T1000 (cell line): ENCODE data around the gene ZBTB43.
A peak's percentile ranks its signal among the peaks of the same experiment; 100 is the strongest.

Experiments
- DNase-seq: peaks from one replicate; lab custom pipeline; 2025; ENCODE audit warnings: mixed read lengths; lab: John Stamatoyannopoulos, UW

The ZBTB43 gene

DNA sequence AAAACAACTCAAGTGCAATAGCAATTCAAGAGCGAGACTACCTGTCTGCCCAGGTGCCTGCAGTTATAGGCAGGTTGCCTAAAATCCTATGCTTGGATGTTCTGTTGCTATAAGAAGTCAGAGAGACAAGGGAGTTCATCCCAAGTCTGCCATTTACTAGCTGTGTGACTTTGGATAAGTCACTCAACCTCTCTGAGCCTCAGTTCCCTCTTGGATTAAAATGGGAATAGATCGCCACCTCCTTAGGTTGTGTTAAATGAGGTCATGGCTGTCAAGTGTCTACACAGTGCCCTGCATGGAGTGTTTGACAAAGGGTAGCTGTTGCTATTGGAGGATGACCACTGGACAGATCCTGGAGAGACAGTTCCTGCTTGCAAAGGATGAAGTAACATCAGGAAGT lies 54.3 kb downstream of the ZBTB43 start:
- DNase-seq, result no peak

DNA sequence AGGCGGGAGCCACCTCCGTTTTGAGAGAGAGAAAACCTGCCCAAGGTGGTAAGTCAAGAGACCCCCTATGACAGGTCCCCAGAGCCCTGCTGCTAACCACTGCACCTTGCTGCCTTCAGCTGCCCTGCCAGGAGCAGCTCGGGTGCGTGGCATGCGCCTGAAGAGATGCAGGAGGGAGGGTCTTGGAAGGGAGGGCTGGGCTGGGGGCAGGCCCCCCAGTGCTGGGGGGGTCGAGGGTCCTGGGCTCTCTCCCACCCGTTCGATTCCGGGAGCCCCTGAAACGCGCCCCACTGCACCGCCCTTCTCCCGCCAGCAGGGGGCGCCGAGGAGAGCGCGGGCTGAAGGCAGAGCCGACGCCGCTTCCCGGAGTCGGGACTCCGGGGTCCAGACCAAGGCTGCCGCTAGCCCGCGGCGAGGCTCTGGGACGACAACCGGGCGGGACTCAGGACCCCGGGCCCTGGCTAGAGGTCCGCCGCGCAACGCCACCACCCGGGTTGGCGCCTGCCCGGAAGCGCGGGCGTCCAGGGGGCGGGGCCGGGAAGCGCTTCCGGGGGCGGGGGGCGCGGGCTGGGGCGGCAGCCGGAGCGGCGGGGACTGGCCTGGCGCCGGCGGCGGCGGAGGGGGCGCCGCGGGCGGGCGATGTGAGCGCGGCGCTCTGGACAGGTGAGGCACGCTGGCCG lies 55.4 kb downstream of the ZBTB43 start, which contains the start of gene ZBTB34:
TSS of gene ZBTB34 (plus strand) at position 563 of the 680 bp plus-strand sequence. CDS start 18,761 bp downstream, outside the sequence.
- peak; percentile 61 for DNase-seq

DNA sequence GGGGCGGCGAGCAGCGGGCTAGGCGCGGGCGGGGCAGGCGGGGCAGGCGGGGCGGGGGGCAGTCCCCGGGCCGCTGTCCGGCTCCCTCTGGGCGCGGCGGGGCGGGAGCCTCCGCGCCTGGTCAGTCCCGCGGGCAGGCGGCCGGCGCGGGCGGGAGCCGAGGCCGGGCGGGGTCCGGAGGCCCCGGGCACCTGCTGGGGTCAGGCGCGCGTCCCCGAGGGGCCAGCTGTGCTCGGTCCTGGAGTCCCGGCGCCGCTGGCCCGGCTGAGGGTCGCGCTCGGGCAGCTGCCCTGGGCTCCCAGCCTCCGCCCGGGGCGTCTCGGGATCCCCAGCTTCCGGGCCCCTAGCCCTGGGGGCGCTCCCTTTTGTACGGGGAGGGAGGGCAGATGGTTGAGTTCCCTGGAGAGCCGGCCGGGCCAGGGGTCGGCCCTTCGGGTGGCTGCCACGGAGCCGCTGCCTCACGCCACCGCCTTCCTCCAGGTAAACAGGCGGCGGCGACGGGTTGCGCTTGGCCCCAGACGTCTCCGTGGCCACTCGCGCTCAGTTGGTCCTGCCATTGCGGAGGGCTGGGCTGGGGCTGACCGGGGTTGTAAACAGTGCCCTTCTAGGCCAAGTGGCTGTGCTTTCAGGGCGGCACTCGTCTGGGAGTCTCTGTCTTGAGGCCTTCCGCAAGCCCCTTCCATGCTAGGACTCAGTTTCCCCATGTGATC lies 56.1 kb downstream of the ZBTB43 start:
- DNase-seq, result no peak

DNA sequence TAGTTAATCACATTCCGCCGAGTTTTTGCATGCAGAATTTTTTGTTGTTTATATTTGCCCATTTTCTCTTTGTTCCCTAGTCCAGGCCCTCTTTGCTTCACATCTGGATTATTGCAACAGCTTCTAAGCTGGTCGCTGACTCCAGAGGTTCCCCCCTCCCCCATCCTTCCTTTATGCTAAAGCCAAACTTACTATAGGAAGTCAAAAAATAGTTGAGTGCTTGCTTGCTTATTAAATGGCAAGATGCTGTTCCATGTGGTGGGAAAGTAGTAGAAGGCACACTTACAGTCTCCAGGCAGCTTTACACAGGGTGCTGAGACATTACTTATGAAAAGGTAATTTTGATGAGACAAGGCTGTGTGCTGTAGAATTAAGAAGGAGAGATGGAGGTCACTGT lies 56.9 kb downstream of the ZBTB43 start:
- no peak for DNase-seq

DNA sequence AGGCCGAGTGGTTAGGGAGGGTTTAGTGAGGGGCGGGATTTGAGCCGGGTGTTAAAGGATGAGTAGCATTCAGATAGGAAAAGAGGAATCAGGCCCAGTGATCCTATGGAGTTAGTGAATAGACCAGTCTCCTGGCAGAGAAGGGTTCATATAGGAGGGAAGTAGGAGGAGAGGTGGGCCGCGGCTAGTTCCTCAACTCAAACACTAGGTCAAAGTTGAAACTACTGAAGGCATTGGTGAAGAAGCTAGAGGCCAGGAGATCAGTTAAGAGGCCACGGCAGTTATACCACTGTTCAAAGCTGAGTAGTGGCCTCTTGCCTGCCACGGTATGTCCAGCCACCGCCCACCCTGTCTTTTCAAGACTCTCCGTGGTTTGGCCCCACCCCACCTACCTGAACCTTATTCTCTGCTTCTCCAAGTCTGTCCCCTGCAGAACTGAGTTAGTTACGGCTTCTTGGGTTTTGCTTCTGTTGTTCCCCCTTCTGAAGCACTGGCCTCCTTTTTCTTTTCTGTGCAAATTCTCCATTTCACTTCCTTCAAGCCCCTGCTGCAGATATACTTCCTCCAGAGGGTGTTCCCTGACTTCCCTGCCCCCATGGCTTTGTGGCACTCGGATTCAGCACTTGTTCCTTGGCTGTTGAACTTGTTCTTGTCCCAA lies 57.4 kb downstream of the ZBTB43 start:
- no peak for DNase-seq

DNA sequence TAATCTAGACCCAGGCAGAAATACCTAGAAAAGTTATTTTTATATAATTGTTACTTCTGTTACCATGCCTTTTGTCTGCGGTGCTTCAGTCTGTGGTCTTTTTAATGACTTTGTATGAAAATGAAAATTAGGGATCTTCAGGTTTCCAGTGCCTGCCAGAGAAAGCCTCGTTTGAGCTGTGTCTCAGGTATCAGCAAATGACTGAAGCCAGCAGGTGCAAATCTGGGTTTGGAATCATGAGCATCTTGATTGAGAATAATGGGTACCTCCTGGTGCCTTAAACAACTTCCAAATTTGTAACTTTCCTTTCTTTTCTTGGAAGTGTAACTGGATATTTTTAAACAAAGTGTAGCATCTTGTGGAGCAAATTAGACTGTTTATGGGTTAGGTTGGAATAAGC lies 59.9 kb downstream of the ZBTB43 start:
- no peak for DNase-seq

DNA sequence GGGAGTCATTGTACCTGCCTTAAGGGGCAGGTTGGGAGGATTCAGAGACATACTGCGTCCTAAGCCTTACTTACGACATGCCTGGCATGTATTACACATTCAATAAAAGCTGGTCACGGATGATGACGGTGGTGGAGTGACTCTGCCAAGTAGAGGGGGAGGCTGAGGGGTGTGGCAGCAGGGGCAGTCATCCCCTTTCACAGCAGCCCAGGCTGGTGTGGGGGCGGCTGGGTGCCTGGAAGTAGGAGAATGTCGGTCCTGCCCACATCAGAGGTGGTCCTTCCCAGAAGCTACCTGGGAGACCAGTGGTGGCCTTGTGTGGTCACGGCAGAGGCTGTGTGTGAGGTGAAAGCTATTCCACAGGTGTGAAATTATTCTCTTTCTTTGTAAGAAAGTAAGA lies 64.5 kb downstream of the ZBTB43 start:
- DNase-seq, result no peak

DNA sequence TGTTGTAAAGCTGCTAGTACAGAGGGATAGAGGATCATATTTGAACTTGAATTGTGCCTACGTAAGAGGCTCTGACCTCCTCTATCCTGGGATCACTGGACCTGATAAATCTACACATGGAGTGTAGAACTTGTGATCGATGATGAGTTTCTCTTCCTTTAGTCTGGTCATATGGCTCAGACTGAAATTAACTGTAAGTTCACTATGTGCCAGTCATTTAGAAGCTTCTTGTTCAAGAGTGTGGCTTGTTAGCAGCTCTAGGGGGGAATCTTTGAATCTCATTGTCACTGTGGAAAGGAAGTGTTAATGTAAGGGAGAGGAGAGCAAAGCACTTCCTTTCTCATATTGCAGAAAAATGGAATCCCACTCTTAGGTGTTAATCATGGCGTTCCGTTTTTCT lies 67.7 kb downstream of the ZBTB43 start:
- DNase-seq, result no peak

DNA sequence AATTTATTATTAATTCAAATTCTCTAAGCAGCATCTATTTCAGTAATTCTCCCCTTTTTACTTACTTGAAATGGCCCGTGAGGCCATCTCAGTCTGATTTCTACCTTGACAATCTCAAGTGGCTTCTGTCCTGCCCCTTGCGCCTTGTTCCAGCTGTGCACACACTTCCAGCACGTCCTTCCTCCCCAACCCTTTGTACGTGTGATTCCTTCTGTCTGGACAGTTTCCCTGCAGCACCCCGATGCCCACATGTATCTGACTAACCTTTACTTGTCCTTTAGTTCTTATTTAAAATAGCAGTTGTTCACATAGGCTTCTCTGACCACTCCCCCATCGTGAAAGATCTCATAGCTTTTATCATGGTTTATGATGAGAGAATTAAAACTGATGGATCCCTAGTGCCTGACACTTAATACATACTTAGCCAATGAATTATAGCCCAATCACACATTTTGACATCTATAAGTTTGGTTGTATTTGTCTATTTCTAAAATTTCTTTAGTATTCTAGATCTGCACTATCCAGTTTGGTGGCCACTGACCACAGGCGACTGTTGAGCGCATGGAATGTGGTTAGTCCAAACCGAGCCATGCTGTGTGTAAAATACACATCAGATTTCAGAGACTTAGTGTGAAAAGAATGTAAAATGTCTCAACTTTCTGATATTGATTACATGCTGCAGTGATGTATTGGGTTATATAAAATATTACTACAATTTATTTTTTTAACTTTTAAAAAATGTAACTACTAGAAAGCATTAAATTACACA lies 69.9 kb downstream of the ZBTB43 start:
- DNase-seq, result no peak

DNA sequence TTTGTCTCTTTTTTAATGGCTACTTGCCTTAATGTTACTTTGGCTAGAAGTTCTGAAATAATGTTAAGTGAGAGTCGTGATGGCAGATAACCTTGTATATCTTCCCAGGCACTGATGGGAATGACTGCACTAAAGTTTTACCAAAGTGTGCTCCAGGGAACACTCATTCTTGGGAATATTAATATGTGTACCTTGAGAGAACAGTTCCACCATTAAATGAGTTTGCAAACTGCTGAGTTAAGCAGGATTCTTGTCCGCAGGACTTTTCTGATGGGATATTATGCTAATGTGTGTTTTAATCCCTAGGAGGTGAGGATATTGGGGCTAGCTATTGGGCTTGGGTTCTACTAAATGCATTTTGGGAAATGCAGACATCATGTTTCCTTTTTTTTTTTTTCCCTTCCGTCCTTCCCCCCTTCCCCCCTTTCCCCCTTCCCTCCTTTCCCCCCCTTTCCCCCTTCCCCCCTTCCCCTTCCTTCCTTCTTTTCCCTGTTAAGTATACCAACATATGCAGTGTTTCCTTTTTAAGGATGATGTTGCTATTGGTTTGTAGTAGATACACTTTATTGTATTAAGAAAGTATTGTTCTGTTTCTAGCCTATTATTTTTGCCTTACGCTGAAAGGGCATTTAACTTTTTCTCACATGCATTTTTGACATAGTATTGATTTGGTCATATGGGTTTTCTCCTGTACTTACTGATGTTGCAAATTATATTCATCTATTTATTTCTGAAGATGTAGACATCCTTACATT lies 71.1 kb downstream of the ZBTB43 start:
- DNase-seq, result no peak

DNA sequence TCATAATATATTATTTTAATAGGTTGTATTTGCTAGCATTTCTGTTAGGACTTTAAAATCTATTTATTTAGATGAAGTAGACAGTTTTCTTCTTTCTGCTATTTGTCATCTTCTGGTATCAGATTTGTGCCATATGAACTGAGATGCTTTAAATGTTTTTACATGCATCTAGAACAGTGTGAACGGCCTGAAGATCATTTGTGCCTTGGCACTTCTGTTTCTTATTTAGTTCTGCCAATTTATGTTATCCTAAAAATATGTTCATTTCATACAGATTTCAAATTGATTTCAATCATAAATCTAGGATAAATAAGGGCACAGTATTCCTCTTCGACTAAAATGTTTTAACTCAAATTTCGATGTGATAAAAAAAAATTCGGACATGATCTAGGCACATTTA lies 71.7 kb downstream of the ZBTB43 start:
- no peak for DNase-seq

DNA sequence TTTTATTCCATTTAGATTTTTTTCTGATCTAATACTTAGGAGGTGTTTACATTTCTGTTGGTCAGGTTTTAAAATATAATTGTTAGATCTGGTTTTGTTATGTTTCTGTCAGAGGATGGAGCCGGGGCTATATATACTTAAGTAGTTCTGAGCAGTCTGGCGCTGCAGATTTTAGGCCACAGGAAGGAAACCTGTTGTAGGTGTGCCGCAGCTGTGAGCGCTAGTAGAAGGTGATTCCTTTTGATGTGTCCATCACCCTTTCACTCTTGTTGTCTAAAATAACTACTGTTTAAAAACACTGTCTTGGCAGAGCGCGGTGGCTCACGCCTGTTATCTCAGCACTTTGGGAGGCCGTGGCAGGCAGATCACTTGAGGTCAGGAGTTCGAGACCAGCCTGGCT lies 72.6 kb downstream of the ZBTB43 start:
- DNase-seq, result no peak

DNA sequence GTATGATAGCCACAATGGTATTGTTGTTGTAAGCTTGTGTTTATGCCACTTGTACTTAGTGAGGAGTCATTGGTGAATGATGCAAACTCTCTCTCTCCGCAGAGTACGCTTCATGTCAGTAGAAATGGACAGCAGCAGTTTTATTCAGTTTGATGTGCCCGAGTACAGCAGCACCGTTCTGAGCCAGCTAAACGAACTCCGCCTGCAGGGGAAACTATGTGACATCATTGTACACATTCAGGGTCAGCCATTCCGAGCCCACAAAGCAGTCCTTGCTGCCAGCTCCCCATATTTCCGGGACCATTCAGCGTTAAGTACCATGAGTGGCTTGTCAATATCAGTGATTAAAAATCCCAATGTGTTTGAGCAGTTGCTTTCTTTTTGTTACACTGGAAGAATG lies 74.4 kb downstream of the ZBTB43 start:
- DNase-seq, result no peak

DNA sequence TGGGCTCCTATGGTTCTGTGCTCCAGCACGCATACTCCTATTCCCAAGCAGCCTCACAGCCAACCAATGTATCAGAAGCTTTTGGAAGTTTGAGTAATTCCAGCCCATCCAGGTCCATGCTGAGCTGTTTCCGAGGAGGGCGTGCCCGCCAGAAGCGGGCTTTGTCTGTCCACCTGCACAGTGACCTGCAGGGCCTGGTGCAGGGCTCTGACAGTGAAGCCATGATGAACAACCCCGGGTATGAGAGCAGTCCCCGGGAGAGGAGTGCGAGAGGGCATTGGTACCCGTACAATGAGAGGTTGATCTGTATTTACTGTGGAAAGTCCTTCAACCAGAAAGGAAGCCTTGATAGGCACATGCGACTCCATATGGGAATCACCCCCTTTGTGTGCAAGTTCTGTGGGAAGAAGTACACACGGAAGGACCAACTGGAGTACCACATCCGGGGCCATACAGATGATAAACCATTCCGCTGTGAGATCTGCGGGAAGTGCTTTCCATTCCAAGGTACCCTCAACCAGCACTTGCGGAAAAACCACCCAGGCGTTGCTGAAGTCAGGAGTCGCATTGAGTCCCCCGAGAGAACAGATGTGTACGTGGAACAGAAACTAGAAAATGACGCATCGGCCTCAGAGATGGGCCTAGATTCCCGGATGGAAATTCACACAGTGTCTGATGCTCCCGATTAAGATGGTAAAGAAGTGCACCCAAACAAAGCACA lies 75.5 kb downstream of the ZBTB43 start:
- no peak for DNase-seq

DNA sequence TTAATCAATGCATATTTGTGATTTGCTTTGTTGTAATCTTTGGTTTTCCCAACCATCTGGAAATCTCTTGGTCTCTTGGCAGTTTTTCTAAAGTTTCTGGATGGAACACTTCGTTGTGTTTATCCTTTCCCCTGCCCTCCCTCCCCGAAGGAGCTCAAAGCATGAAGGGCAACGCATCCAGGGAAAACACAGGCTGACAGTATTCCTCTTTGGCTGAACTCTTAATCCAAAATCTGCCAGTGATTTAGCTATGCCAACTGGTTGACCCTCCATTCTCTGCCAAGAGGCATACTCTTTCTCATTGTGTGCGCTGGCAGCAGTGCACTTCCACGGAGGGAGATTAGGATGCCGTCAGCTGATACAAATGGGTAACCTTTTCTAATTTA lies 76.1 kb downstream of the ZBTB43 start:
- DNase-seq, result no peak

DNA sequence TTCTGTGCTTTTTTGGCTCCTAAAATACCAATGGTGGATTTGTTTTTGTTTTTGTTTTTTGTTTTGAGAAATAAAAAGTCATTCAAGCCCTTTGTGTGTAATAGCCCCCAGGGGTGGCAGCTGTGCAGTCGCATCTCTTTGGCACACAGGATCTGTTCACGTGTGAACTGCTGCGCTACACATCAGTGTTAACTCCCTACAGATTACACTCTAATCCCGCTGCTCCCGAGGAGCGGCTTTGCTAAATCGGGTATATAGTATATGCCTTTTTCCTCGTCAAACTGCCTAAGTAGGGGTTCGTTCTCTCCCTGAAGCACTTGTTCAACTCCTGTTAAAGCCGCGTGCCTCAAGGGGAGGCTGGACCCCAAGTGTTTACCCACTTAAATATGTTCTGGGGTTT lies 77.9 kb downstream of the ZBTB43 start:
- no peak for DNase-seq

DNA sequence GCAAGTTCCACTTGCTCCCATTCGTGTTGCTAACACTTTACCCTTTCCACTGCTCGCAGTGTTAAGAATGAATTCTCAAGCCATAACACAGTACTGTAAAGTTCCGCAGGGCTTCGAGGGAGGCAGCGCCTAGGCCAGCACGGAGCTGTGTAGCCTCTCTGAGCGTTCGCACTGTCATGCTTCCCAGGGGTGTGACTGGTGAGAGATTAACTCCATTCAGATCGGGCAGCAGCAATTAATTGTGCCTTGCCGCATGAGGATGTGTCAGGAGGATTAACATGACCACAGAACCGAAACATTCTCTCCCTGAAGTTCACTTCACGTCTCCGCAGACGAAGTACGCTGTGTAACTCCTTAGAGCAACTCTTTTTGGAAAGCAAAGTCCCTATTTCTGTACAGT lies 78.8 kb downstream of the ZBTB43 start:
- no peak for DNase-seq

DNA sequence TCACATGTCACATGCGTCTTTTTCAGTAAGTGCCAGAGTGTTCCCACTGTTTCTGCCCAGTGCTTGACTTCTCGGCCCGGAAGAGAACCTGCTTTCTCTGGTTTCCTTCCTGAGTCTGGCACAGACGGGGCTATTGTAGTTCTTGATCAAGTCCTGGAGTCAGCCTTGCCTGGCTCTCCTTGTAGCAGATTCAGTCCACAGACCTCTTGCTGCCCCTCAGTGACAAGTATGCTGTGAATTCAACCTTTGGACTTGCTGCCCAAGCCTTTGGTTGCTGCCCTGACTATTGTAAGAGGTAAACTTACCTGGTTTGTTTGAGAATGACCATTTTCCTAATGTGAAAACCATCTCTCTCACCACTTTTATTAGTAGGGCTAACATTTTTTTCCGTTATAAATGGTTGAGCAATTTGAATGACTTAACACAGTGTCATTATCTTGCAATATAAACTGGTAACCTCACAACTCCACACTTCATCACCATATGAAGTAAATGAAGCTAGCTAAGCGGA lies 80.3 kb downstream of the ZBTB43 start:
- DNase-seq, result no peak

DNA sequence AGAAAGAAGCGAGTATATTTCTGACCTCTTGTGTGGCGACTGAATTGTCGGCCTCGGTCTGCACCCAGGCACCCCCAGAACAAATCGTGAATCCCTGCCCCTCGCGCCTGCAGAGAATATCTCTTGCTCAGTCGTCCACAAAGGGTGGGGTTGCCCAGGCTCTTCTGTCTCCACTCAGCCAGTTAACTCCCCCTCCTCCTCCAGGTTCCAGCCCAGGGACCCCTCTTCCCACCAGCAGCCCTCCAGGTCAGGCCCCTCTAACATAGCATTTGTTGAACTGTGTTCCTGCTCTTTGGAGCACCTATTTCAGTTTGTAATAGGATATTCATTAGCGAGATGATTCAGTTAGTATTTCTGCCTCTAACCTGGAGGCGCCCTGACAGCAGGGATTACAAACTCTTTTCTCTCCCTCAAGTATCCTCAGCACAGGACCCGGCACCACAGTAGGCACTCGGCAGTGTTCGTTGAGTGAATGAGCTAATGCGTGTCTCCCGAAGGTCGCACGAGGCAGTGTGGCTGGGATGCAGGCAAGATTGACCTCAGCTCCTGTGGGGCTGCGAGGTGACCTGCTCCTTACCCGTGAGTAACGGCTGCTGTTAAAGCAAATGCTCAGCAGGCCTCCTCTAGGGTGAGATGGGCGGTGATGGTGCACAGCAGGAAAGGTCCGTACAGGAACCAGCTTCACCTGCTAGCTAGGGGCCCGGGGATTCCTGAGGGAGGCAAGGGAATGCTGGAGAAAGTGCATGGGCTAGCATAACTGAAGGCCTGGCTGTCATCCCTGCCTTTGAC lies 81.4 kb downstream of the ZBTB43 start:
- no peak for DNase-seq

DNA sequence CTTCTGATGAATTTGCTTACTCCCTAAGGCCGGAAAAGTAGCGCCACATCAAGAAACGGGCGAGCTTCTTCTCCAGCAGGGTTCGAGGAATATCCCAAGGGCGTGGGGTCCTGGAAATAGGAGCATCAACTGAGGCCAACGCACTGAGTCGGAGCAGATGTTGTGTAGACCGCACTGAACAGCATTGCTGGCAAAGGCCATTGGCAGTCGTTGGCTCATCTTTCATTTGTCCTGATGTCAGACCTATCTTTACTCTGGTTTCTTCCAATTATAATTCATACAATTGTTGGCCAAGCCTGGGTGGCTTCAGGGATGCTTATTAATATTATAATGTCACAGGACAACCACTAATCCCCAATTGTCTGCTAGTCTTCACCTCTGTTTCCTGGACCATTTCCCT lies 82.1 kb downstream of the ZBTB43 start:
- no peak for DNase-seq
